Right lung (tissue), 5 donors: ENCODE data around the gene MYO18A. TPM values are rescaled to one million over a fixed set of nuclear protein-coding genes. Genes with fewer than 3 reads are reported as not detected.
"Not testable (repeated sequence)": the region's sequence is repeated elsewhere in the genome, so short reads cannot be mapped to it uniquely, and the experiment has no call there.

Experiments
- DNase-seq, 2 donors: peaks; one replicate each; pipeline ENCODE4 v3.0.0-alpha.2; 2013
- polyA plus RNA-seq, 5 donors: library from polyadenylated mRNA; unstranded; fragments of 120-200 nt; gene quantifications; one replicate each; pipeline versions ENCODE4 v1.2.1 to v1.2.3, GENCODE V29; 2013; ENCODE audit warnings: inconsistent platforms in 1 of 5, low replicate concordance in 1 of 5; ENCODE audit not compliant: insufficient read length in 5 of 5, insufficient read depth in 1 of 5

The MYO18A gene
- polyA plus RNA-seq, 5 donors: 34.2 to 45.8 (median 38.0) TPM

DNA sequence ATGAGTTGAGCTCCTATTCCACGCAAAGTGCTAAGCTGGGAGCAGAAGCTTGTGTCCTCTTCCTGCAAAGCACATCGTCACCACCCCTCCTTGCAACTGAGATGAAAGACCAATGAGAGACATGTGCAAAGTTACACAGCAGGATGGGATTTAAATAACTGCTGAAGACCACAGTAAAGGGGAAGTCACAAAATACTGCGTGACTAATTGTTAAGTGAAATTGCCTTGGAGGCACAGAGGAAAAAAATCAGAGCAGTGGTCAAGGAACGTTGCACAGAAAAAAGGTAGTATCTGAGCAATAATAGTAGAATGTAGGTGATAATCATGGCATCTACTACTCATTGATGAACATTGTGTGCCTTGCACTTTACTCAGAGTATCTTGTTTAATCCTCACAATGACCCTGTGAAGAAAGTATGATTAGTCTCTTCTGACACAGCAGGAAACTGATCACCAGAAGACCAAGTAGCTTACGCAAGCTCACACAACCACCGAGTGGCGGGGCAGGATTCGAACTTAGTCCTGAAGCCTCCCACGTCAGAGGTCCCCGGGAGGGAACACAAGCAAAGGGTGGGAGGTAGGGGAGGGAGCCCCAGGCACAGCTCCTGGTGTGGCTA is 15.4 kb upstream of the MYO18A start:
- DNase-seq: no peak

DNA sequence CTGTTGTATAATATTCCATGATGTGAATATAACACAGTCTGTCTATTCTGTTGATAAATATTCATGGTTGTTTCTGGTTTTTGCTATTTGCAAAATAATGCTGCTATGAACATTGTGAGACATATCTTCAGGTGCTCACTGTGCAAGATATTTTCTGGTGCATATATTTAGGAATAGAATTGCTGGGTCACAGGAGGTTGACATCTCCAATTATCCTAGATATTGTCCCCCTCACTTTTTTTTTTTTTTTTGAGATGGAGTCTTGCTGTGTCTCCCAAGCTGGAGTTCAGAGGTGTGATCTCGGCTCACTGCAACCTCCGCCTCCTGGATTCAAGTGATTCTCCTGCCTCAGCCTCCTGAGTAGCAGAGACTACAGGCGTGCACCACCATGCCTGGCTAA is 14.5 kb upstream of the MYO18A start:
- DNase-seq: no peak

DNA sequence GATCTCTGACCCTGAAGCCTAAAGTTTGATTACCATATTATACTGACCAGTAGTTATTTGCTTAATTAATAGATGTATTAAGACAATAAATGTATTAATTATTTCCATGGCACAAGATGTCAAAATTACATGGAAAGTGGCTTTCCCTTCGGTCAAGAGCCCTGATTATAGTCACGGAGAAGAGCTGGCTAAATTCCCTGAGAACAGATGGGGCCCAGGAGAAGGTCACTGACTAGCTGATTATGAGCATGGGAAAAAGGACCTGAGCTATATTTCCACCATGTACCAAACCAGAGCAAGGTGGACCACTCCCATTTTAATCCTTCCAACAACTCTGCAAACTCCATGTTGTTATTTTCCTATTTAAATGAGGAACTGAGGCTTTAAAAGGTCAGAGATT is 12.9 kb upstream of the MYO18A start:
- no peak for DNase-seq

DNA sequence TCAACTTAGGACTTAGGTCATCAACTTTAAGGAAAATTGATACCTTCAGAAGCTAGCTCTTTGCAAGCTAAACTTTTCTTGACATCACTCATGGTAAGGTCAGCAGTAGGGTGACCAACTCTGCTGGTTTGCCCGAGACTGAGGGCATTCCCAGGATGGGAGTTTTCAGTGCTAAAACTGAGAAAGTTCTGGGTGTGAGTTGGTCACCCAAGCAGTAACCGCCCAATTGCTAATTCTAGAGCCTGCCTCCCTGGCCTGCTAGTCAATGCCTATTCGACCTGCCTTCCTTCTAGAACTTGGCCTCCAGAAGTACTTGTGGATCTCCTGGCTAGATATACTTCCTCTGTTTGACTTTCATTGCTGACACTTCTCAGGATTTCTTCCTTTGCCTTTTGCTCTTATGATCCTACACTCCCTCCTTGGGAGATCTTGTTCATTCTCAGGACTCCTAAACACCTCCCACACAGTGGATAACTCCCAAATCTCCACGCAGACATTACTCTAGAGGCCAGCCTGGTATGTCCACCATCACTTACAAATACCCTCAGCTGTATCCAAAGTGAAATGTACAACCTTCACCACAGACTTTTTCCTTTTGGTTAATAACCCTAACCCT is 10.5 kb upstream of the MYO18A start:
- no peak for DNase-seq

DNA sequence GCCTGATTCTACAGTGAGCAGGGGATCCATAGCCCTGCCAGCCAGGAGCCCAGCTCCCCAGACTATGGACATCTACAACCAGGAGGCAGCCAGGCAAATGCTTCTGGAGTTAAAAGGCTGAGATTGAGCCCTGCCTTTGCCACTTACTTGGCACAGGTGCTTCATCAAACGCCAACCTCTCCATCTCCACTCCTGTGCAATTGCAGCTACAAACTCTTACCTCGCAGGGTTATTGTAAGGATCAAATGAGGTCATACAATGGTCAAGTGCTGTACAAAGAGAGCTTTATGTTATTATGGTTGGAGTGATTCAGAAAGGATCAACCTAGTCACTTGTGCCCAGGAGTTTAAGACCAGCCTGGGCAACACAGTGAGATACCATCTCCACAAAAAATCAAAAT is 9.8 kb upstream of the MYO18A start:
- no peak for DNase-seq

DNA sequence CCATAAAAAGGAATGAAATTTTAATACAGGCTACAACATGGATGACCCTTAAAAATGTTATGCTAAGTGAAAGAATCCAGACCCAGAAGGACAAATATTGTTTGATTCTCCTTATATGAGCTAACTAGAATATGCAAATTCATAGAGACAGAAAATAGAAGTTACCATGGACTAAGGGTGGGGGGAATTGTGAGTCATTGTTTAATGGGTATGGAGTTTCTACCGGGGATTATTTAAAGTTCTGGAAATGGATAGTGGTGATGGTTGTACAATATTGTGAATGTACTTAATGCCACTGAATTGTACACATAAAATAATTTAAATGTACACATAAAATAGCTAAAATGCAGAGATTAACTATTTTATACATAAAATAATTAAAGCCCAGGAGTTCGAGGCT is 9.2 kb upstream of the MYO18A start:
- DNase-seq: no peak

DNA sequence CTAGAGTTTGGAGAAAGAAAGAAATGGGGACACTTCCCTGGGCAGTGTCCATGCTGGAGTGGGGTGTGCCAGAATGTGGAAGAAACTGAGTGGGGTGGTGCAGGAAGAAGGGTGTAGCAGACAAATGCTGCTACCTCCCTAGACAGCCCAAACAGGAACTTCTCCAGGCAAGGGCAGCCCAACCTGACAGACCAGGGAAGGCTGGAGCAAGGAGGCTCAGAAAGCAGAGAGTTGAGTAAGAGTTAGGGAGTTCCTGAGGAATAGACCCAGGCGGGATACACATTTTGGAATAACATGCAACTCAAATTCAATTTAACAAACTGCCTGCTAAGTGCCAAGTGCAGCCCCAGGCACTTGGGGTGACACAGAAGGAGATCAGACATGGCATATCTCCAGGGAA is 1.0 kb upstream of the MYO18A start:
- no peak for DNase-seq

DNA sequence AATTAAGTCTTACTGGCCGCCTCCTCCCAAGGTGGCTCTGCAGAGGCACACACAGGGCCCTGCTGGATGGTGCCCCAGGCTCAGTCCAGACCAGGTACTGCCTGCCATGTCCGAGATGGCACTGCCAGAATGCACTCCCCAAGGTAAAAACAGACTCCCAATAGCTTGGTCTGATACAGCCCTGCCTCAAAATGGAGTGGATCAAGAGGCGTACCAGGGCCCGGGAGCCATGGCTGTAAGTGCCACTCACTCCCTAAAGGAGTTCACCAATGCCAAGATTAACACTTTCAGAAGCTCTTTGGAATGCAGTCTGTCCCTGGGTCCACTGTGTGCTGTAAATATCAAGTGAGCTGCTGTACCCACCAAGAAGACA is 576 bp upstream of the MYO18A start:
- no peak for DNase-seq

DNA sequence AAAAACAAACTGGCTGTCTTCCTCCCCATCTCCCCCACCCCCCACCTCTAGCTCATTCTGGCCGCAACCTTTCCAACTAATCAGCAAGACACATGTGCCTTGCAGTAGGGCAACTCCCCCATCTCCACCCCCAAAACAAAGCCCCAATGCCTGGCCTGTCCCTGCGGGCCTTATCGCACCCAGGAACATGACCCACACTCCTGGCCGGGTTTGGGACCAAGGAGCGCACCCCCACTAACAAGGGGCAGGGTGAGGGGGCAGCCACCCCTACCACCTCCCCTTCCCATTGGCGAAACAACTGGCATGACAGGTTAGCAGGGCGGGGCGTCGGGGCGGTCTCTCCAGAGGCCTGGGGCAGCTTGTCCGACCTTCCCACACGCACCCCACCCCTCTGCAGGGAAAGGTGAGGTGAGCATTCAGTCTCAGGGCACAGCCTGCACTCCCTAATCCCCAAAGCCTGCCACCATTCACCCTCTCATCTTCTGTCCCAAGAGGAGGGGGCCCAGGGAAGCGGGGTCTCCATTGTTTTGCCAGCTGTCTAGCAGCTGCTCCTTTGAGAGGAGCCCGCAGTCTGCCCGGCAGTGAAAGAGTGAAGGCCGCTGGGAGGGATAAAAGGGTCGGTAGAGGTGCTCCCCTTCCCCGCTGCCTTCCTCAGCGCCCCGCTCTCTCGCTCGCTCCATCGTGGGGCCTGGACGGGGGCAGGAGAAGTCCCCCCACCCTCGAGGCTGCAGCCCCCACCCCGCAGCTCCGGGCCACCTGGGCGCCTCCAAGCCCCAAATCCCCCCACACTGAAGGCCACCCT is 765 bp downstream of the MYO18A start:
- DNase-seq: no peak

DNA sequence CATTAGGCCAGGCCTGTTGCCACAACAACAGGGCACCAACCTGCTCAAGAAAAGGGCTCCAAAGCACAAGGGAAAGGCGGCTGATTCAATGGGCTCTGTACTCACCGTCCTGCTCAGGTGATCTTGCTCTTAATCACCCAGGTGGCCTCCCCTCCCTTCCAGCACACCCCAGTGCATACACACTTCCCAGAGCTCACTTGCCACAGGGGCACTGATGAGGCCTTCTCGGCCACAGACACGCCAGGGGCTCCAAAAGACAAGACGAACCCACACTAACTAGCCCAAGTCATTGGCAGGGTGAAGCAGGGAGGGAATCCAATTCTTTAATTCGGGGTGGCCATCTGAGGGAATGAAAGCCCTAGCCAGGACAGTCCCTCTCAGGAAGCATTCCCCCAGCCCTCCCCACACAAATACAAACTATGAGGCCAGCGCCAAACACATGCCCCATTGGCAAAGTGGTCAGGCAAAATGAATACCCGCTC is 1.4 kb downstream of the MYO18A start:
- no peak for DNase-seq

DNA sequence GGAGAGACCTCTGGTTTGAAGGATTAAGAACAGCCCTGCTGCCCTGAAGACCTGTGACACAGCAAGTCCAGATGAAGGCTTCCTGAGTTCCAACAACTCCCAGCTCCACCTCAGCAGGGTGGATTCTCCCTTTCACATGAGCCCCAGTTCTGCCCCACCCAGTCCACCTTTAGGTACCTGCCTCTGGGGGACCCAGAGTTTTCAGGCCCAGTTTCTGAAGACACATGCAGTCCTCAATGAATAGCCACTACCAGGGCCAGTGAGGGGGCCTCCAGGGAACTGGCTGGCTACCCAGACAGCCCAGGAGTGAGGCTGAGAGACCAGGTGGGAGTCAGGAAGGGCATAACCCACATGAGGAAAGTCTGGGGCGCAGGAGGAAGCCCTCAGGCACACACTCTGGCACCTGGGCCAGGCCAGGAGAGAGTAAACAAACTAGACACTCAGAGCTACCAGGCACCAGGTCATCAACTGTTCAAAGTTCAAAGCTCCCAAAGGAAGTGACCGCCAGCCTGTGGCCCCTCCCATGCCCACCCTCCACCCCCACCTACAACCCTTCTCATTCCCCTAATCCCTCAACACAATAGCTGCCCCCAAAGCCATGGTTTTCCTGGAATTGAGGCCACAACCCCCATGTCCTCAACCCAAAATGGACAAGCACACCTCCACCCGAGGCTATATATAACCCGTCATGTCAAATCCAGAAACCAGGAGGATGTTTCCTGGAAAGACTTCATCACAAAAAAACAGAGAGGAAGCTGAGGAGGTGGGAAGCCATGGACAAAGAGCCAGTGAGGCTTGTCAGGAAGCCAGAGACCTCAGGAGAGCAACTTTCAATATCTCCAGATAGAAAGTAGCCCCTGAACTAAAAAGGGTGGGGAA is 2.1 kb downstream of the MYO18A start:
- no peak for DNase-seq

DNA sequence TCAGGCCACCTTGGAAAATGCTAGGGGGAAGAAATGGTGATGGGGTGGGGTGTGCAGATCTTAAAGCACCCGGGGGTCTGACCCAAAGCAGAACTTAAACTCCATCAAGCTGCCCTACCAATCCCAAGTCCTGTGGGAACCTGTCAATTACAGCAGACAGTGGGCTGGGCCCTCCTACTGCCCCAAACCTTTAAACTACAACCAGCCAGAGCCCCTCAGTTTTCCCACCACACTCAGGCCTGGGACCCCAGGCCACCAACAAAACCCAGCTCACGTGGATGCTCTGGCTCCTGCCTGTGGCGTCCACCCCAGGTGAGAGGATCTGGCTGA is 2.7 kb downstream of the MYO18A start:
- no peak for DNase-seq

DNA sequence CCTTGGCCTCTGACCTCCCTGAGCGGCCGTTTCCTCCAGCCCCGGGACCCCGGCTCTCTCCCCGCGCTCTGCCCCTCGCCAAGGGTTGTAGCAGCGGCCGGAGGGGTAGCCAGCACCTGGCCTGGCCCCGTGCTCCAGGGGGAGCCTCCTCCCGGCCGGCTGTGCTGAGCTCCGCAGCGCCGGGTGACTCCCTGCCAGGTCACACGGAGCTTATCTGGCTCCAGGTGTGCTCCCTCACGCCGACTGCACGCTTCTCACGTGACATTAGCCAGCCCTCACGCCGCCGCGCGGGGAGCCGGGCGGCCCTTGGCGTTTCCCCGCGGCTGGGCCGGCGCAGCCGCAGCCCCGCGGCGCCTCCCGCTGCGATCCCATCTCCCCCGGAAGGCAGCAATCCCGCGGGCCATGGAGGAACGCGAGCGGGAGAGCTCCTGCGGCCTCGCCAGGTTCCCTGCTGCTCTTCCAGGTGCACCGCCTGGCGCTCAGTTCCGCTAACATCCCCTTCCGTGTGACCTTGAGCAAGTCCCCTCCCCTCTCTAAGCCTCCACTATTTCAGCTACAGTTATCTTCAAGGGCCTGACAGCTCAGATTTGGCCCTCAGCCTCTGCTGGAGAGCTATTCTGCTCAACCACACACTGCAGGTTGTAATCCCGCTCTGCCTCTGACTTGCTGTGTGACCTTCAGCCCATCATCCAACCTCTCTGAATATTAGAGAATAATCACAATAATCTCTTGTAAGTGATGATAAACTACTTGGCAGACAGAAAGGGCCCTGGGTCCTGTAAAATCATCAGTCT is 3.4 kb downstream of the MYO18A start:
- DNase-seq: no peak

DNA sequence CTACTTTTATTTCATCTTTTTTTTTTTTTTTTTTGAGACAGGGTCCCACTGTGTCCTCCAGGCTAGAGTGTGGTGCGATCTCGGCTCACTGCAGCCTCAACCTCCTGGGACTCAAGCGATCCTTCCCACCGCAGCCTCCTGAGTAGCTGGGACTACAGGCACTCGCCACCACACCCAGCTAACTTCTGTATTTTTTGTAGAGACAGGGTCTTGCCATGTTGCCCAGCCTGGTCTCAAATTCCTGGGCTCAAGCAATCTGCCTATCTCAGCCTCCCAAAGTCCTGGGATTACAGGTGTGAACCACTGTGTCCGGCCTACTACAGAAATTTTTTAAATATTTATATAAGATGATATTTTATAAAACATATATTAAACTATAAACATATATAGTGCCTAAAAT is 4.8 kb downstream of the MYO18A start:
- DNase-seq: no peak

DNA sequence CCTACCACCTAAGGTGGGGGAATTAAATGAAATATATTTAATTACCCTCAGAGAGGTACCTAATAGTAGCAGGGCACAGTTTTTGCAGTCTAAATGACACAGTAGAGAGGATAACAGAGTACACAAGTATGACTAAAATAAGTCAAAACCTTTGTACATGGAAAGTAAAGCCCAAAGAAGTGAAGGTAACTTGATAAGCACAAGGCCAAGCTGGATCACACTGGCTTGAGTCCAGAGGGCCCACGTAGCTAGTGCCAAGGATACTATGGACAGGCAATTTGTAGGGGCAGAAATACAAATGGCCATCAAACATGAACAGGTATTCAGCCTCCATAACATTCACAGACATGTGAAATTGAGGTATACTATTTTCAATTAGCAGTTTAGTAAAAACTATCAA is 7.6 kb downstream of the MYO18A start:
- DNase-seq: no peak

DNA sequence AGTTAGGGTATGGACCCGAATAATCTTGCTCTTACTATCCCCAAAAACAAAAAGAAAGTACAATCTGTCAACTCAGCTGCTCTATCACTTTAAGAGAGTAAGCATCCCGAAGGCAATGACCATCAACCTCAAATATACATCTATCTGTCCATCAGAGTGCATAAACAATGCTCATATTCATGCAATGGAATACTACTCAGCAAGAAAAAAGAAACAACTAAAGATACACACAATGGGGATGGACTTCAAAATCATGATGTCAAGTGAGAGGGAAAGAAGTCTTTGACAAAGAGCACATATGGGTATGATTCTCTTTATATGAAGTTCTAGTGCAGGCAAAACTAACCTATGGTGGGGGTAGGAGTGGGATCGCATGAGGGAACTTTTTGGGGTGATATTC is 9.5 kb downstream of the MYO18A start:
- DNase-seq: no peak

DNA sequence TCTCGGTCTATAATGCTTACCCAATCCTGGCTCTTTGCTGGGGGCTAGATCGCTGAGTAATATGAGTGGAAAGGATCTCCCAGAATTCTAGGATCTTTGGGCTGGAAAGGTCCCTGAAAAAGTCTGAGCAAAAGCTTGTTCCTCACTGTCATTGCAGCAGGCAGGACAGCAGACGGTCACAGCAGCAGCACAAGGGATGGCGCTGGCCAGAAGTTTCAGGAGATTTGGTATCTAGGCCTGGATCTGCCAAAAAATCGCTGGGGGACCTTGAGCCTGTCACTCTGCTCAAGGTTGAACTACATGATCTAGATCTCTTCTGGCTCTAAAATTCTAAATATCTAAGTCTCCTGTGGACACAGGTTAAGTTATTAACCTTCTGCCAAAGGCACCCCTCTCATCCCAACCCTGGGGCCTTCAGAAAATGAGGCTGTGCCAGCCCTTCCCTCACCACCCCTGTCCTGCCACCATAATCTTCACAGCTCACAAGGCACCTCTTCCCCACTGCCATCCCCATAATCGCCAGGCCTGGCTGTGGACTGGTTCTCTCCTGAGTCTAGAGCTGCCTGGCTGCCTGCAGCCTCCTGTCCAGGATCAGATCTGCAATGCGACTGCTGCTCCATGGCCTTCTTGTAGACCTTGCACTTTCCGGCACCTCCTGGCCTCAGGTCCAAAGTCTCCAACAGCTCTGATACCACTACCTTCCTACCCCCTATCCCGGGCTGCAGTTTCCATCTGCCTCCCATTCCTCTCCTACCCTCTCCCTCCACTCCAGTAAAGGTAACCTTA is 10.2 kb downstream of the MYO18A start:
- no peak for DNase-seq

DNA sequence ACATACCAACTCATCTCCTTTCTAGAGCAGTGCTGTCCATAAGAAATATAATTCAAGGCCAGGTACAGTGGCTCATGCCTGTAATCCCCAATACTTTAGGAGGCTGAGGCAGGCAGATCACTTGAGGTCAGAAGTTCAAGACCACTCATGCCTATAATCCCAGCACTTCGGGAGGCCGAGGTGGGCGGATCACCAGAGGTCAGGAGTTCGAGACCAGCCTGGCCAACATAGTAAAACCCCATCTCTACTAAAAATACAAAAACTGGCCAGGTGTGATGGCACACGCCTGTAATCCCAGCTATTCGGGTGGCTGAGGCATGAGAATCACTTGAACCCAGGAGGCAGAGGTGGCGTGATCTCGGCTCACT is 11.5 kb downstream of the MYO18A start:
- DNase-seq: not testable (repeated sequence)

DNA sequence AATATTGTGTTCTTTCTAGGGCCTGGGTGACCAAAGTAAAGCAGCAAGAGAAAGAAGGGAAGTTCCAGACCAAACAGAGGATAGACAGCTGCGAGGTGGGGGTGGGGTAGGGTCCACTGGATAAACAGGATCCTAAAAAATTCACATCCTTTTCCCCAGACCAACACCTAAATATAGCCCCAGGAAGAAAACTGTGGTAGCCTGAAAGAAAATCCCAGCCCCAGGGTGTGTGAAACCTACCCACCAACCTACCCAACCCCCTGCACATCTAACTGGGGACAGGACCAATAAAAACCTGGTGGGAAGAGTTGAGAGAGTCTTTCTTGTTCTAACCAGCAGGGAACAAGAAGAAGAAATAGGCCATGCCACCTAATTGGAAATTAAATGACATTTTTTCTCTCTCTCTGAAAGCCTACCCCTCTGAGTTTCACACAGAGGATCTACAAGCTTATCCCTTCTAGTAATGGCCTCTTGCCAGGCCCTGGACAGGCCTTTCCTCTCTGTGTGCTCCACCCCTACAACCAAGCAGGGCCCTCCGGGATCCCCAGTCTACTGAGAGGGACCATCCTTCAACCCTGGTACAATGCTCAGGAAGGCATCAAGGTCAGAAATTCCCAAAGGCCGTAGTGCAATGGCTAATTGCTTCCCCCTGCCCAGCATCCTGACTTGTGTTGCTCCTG is 12.0 kb downstream of the MYO18A start:
- no peak for DNase-seq
